Astrocyte of the spinal cord (primary cell): Measurements from ENCODE around the gene CLEC18C.
"Not testable (repeated sequence)": the region's sequence is repeated elsewhere in the genome, so short reads cannot be mapped to it uniquely, and the experiment has no call there.

Experiments
- DNase-seq: peaks from one replicate; pipeline ENCODE4 v3.0.0; 2011; ENCODE audit warnings: low read depth, low spot score
- H3K4me3 ChIP-seq: 2 replicates; pipeline ENCODE4 v1.5.1; 2011; ENCODE audit warnings: low read depth, mild to moderate bottlenecking, low read length, moderate library complexity
- in situ Hi-C: cut with HindIII; loops from 2 replicates; pipeline ENCODE4 v1.10.0; 2017; ENCODE audit warnings: low sequenced_read_pairs
- TF ChIP-seq, protein P1 (sequence below): IDR thresholded peaks from 2 replicates; pipeline ENCODE4 v1.5.1; 2012; ENCODE audit warnings: low read depth, mild to moderate bottlenecking, low read length, inconsistent platforms

The CLEC18C gene

DNA sequence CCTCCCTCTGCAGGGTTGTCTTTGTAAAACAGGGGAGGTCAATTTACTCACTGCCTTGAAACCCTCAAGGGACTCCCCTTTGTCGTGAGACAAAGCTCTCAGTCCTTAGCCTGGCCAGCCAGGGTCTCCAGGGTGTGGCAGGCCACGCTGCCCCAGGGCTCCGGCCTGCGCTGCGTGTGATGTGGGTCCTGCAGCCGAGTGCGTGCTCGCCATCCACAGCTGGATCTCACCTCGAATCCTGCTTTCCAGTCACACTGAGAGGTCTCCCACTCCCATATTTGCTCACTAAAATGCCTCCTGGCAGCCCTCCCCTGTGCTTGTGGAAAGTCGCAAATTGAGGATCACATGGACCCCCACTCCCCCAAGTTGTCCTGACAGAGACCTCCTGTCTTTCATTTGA lies 10.0 kb upstream of the CLEC18C start:
- H3K4me3 ChIP-seq: no peak overlapping the region
- TF ChIP-seq, protein P1, sequence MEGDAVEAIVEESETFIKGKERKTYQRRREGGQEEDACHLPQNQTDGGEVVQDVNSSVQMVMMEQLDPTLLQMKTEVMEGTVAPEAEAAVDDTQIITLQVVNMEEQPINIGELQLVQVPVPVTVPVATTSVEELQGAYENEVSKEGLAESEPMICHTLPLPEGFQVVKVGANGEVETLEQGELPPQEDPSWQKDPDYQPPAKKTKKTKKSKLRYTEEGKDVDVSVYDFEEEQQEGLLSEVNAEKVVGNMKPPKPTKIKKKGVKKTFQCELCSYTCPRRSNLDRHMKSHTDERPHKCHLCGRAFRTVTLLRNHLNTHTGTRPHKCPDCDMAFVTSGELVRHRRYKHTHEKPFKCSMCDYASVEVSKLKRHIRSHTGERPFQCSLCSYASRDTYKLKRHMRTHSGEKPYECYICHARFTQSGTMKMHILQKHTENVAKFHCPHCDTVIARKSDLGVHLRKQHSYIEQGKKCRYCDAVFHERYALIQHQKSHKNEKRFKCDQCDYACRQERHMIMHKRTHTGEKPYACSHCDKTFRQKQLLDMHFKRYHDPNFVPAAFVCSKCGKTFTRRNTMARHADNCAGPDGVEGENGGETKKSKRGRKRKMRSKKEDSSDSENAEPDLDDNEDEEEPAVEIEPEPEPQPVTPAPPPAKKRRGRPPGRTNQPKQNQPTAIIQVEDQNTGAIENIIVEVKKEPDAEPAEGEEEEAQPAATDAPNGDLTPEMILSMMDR: no peak
- no peak for DNase-seq
- in situ Hi-C loops: no loop called here

DNA sequence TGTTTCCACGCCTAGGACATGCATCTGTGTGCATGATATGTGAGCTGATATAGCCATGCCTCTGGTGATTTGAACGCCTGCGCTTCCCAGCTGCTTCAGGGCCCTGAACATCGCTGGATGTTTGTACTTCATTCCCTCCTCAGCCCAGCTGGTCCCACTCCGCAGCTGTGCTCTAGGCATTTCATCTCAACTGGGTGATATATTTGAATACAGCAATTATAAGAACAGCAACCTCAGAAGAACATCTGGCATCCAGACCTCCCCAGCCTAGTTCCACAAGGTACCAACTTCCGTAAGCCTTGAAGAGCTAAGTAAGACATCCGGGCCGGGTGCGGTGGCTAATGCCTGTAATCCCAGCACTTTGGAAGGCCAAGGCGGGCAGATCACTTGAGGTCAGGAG lies 6.9 kb upstream of the CLEC18C start:
- in situ Hi-C loops, DNase-seq, H3K4me3 ChIP-seq: not testable (repeated sequence)

DNA sequence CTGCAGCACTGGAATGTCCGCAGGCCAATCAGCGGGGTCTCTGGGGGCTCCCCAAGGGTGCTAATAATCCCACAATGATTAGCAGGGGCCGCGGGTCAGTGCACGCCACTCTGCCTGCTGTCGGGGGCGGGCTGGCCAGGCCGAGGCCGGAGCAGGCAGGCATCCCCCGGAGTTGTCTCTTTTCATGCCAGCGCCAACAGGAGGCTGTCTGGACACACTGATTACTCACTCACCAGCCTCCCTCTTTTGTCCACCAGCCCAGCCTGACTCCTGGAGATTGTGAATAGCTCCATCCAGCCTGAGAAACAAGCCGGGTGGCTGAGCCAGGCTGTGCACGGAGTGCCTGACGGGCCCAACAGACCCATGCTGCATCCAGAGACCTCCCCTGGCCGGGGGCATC lies 329 bp downstream of the CLEC18C start:
- DNase-seq, H3K4me3 ChIP-seq, in situ Hi-C loops: not testable (repeated sequence)

DNA sequence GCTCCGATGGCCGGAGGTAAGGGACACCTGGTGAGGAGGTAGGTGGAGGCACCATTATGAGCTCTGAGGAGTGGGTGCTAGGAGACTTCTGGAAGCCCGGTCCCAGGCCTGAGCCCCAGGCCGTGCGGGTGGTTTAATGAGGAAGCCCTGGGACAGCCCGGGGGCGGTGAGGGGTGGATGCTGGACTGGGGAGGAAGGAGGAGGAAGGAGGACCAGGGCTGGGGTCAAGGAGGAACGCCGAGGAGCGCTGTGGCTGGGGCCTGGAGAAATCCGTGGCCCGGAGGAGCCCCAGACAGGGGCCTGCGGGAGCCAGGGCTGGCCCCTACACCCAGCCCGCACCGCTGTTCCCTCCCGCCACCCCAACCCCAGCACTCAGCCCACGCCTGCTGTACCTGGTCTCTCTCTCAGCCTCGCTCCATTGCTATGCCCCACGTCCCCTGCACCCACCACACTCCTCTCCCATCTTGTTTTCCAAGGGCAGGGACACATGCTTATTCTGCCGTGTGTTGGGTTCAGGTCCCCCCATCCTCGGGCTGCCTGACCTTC lies 873 bp downstream of the CLEC18C start:
- H3K4me3 ChIP-seq, in situ Hi-C loops, DNase-seq: not testable (repeated sequence)

DNA sequence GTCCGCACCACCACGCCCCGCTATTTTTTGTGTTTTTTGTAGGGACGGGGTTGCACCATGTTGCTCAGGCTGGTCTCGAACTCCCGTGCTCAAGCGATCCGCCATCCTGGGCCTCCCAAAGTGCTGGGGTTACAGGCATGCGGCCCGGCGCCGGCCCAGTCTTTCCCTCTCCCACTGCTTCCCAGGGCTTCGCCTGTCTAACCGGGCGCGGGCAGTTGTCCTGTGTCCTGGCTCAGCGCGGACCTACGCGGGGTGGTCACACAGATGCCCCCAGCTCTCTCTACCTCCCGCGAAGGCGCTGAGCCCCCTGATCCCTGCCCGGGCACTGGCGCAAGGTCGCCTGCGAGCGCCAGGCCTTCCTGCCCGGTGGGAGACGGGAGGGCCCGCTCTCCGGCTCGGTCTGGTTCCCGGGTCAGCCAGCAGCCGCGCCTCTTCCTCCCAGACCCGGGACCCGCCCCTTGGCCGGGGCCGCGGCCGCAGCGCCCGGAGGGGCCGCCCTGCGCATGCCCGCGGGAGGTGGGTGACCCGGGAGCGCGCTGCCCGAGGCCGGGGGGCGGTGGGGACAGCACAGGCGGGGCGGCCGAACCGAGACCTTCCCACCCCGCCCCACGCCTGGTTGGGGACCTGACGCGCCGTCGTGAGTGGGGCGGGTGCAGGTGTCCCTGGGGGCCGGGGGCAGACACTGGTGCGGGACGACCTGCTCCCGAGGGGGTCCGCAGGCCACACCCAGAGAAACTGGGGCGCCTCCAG lies 14.4 kb downstream of the CLEC18C start:
- peak overlapping the region; percentile 12 for H3K4me3 ChIP-seq
- in situ Hi-C loops: not testable (repeated sequence)

DNA sequence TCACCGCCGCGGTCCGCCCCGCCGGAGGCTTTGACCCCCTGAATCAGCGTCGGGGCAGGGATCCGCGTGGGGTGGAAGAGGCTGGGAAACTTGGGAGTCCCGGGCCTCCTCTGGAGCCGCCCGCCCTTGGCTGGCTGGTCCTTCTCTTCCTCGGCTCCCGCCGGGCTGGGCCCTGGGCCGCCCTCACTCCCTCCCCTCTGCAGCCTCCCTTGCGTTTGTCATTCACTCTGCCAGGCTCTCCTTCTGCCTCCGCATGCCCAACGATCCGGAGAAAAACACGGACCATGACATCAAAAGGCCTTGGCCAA lies 15.0 kb downstream of the CLEC18C start:
- in situ Hi-C loops, H3K4me3 ChIP-seq, DNase-seq: not testable (repeated sequence)

More for the DNA sequence above, 14.4 kb downstream of the CLEC18C start:
- not testable (repeated sequence) for DNase-seq

DNA sequence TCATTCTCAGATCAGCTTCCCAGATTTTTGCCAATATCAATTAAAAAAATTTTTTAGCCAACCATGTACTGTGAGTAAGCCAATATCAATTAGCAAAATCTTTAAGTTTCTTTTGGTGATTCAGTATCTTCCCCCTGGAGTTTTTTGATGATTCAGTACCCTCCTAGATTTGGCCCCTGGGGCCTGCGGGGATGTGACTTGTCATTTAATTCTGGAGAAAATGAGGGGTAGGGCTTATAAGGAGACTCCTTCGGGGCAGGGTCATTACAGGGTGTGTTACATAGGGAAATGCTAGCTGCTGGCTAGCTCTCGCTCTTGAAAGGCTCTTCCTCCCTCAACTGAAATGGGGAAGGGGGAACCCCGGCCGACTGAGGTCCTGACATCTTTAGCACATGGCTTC lies 17.0 kb downstream of the CLEC18C start:
- DNase-seq, in situ Hi-C loops, H3K4me3 ChIP-seq: not testable (repeated sequence)

DNA sequence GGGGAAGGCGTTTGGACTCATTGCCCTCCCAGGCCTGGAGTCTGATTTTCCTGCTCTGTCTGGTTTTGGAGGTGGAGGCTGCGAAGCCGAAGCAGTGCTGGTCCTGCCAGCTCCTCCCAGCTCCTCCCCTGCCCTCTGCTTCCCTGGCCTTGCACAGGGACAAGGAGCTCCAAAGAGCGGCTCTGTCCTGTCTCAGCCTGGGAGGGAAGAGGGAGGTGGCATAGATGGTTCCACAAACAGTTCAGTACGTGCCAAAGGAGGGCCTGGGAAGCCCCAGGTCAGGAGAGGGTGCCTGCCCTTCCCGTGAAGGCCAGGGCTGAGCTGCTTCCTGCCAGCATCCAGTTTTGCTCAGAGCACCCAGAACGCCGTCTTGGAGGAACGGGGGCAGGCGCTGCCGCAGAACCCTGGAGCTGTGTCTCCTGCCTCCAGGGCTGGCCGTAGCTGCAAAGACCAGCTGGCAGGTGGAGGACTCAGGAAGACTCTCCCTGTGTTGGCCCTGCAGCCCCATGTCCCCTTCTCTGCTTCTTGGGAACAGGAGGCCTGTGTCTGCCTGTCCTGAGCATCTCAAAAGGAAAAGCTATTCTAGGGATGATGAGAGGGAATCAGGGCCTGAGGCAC lies 23.2 kb downstream of the CLEC18C start:
- H3K4me3 ChIP-seq, DNase-seq, in situ Hi-C loops: not testable (repeated sequence)

DNA sequence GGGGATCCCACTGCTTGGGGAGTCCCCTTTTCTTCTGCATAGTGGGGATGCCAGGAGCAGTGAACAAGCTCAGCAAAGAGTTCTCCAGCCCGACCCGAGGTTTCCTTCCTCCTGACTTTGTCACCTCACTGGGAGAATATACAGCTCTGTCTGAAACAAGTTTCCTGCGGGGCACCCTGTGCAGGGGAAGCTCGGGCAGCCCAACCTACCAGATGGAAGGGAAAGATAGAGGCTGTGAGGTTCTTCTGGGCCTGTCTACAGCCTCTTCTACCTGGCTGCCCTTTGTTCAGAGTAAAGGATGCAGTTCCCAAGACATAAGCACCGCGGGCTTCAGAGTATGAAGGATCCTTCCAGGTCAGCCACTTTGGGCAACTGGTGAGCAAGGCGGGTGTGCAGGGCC lies 24.0 kb downstream of the CLEC18C start:
- DNase-seq, H3K4me3 ChIP-seq, in situ Hi-C loops: not testable (repeated sequence)

DNA sequence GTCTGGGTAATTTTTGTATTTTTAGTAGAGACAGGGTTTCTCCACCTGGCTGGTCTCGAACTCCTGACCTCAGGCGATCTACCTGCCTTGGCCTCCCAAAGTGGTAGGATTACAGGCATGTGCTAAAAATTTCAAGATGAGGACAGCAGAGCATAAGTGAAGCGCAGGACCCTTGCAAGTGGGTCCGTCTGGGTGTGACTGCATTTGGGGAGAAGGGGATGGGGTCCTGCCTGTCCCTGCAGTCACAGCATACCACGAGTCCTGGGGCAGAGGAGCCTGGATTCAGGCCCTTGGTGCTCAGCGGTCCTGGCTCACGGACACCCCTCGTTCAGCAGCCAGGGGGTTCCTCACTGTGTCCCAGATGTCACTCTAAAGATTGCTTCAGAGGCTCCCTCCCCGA lies 24.6 kb downstream of the CLEC18C start:
- H3K4me3 ChIP-seq, DNase-seq, in situ Hi-C loops: not testable (repeated sequence)

DNA sequence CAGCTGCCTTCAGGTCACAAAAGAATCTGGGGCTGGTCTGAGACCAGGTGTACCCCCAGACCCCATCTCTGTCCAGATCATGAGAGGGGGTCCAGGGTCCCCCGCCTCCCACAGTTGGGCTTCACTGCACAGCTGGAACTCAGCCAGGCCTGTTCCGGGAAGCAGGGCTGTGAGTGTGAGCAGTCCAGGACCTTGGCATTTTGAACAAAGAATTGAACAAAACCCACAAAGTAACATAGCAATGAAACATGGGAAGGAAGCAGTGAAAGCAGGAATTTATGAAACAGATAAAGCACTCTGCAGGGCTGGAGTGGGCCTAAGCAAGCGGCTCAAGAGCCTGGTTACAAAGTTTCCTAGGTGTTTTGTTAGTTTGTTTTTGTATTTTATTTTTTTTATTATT lies 25.1 kb downstream of the CLEC18C start:
- in situ Hi-C loops, H3K4me3 ChIP-seq: not testable (repeated sequence)
- DNase-seq: peak; percentile 8

DNA sequence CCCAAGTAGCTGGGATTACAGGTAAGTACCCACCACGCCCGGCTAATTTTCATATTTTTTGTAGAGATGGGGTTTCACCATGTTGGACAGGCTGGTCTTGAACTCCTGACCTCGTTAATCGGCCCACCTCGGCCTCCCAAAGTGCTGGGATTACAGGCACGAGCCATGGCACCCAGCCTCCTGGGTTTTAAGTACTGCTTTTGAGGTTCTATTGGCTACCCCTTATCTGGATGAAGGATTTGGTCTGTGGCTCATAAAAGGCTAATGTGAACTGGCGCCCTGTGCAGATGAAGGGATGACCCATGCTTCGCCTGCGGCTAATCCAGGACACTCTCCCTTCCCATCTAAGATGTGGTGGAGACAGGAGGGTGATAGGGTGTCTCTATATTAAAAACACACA lies 25.6 kb downstream of the CLEC18C start:
- in situ Hi-C loops, DNase-seq, H3K4me3 ChIP-seq: not testable (repeated sequence)

DNA sequence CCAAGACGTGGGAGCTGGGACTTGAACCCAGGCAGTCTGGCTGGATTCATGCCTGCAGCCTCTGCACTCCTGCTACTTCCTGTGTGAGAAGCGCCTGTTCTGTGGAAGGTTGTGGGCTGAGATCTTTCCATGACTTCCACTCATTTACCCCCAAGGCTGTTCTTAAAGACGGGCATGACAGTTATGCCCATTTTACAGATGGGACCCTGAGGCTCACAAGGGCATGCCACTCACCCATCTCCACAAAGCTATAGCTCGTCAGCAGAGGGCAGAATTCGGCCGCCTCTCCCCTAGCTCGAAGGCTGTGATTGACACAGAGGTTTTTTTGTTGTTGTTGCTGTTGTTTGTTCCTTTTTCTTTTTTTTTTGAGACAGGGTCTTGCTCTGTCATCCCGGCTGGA lies 26.5 kb downstream of the CLEC18C start:
- in situ Hi-C loops, H3K4me3 ChIP-seq, DNase-seq: not testable (repeated sequence)

DNA sequence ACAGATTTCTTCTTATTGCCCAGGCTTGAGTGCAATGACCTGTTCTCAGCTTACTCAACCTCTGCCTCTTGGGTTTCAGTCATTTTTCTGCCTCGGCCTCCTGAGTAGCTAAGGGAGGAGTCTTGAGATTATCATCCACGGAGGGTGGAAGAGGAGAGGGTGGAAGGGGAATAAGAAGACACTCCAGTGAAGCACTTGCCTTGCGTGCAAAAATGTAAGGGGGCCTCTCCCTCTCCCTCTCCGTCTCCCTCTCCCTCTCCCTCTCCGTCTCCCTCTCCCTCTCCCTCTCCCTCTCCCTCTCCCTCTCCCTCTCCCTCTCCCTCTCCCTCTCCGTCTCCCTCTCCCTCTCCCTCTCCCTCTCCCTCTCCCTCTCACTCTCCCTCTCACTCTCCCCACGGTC lies 29.9 kb downstream of the CLEC18C start:
- in situ Hi-C loops, DNase-seq, H3K4me3 ChIP-seq: not testable (repeated sequence)

DNA sequence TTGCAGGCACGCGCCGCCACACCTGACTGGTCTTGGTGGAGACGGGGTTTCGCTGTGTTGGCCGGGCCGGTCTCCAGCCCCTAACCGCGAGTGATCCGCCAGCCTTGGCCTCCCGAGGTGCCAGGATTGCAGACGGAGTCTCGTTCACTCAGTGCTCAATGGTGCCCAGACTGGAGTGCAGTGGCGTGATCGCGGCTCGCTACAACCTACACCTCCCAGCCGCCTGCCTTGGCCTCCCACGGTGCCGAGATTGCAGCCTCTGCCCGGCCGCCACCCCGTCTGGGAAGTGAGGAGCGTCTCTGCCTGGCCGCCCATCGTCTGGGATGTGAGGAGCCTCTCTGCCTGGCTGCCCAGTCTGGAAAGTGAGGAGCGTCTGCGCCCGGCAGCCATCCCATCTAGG lies 30.4 kb downstream of the CLEC18C start:
- H3K4me3 ChIP-seq, DNase-seq, in situ Hi-C loops: not testable (repeated sequence)

DNA sequence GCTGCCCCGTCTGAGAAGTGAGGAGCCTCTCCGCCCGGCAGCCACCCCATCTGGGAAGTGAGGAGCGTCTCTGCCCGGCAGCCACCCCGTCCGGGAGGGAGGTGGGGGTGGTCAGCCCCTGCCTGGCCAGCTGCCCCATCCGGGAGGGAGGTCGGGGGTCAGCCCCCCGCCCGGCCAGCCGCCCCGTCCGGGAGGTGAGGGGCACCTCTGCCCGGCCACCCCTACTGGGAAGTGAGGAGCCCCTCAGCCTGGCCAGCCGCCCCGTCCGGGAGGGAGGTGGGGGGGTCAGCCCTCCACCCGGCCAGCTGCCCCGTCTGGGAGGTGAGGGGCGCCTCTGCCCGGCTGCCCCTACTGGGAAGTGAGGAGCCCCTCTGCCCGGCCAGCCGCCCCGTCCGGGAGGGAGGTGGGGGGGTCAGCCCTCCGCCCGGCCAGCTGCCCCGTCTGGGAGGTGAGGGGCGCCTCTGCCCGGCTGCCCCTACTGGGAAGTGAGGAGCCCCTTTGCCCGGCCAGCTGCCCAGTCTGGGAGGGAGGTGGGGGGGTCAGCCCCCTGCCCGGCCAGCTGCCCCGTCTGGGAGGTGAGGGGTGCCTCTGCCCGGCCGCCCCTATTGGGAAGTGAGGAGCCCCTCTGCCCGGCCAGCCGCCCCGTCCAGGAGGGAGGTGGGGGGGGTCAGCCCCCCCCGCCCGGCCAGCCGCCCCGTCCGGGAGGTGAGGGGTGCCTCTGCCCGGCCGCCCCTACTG lies 31.2 kb downstream of the CLEC18C start:
- DNase-seq, in situ Hi-C loops: not testable (repeated sequence)

More for the DNA sequence above, 31.2 kb downstream of the CLEC18C start:
- not testable (repeated sequence) for H3K4me3 ChIP-seq
